ENCODE data around the gene TBC1D22A. TPM values are rescaled to one million over a fixed set of nuclear protein-coding genes. Genes with fewer than 3 reads are reported as not detected.

Gene TBC1D22A
- total RNA-seq, 4 donors from 2014 or later = 18.8 to 25.2 (median 23.1) TPM

GRCh38 chr22:46915950-46916730, 153.7 kb downstream of the TBC1D22A start:
- no peaks in the 10 kb centered on the region for H3K27me3 ChIP-seq
- intact Hi-C loops (cut with DNase I; ENCODE audit: low total_unique reads) (no loop called here), in situ Hi-C loops (cut with MboI; ENCODE audit: low sequenced_read_pairs in 4 of 4) (no loop called here)
- peaks cover 0 to 10% of the 10 kb centered on the region in 2 donors for H3K36me3 ChIP-seq
- H3K4me3 ChIP-seq = no peak overlapping the region
- TF ChIP-seq POLR2A (IDR thresholded peaks at IDR 0.05) = no peak
- TF ChIP-seq CTCF (IDR thresholded peaks at IDR 0.05 in 4 of 5, conservative IDR thresholded peaks at IDR 0.05 in 1 of 5) = no peak
- no peaks in the 10 kb centered on the region for H3K9me3 ChIP-seq
- ATAC-seq = no peak
- H3K4me1 ChIP-seq = no peaks in the 10 kb centered on the region
- no peak for DNase-seq
- H3K27ac ChIP-seq = no peak overlapping the region

- peaks cover 0 to 10% of the 10 kb centered on the region in 2 donors for H3K36me3 ChIP-seq
- intact Hi-C loops (cut with DNase I; ENCODE audit: low total_unique reads) = no loop called here
- DNase-seq (no peak), ATAC-seq (no peak)
- in situ Hi-C loops (cut with MboI; ENCODE audit: low sequenced_read_pairs in 4 of 4) = no loop called here
- no peak overlapping the region for H3K4me3 ChIP-seq
- H3K9me3 ChIP-seq = no peaks in the 10 kb centered on the region
- TF ChIP-seq CTCF (IDR thresholded peaks at IDR 0.05 in 4 of 5, conservative IDR thresholded peaks at IDR 0.05 in 1 of 5) (no peak), POLR2A (IDR thresholded peaks at IDR 0.05) (no peak)
- no peaks in the 10 kb centered on the region for H3K4me1 ChIP-seq
- no peak overlapping the region for H3K27ac ChIP-seq
- H3K27me3 ChIP-seq = no peaks in the 10 kb centered on the region
These were observed 154.7 kb downstream of the TBC1D22A start for GRCh38 chr22:46916886-46917770.

GRCh38 chr22:46917771-46918101, 155.3 kb downstream of the TBC1D22A start:
- ATAC-seq (no peak), DNase-seq (no peak)
- H3K4me3 ChIP-seq = no peak overlapping the region
- TF ChIP-seq POLR2A (IDR thresholded peaks at IDR 0.05) (no peak), CTCF (IDR thresholded peaks at IDR 0.05 in 4 of 5, conservative IDR thresholded peaks at IDR 0.05 in 1 of 5) (no peak)
- no peaks in the 10 kb centered on the region for H3K4me1 ChIP-seq
- intact Hi-C loops (cut with DNase I; ENCODE audit: low total_unique reads) = no loop called here
- no peak overlapping the region for H3K27ac ChIP-seq
- H3K9me3 ChIP-seq = no peaks in the 10 kb centered on the region
- in situ Hi-C loops (cut with MboI; ENCODE audit: low sequenced_read_pairs in 4 of 4) = no loop called here
- peaks cover 0 to 6% of the 10 kb centered on the region in 2 donors for H3K36me3 ChIP-seq
- no peaks in the 10 kb centered on the region for H3K27me3 ChIP-seq

- Histone ChIP-seq H3K36me3 (peaks cover 0 to 6% of the 10 kb centered on the region in 2 donors), H3K27ac (no peak overlapping the region), H3K9me3 (no peaks in the 10 kb centered on the region), H3K4me3 (no peak overlapping the region), H3K4me1 (no peaks in the 10 kb centered on the region), H3K27me3 (no peaks in the 10 kb centered on the region)
- no peak for ATAC-seq
- intact Hi-C loops (cut with DNase I; ENCODE audit: low total_unique reads) (no loop called here), in situ Hi-C loops (cut with MboI; ENCODE audit: low sequenced_read_pairs in 4 of 4) (no loop called here)
- DNase-seq = no peak
- TF ChIP-seq CTCF (IDR thresholded peaks at IDR 0.05 in 4 of 5, conservative IDR thresholded peaks at IDR 0.05 in 1 of 5) (no peak), POLR2A (IDR thresholded peaks at IDR 0.05) (no peak)
These were observed 155.7 kb downstream of the TBC1D22A start for GRCh38 chr22:46918197-46918596.

Data from gastrocnemius medialis (tissue), 4 donors.